NT2/D1 (cell line): Measurements from ENCODE around the gene GABBR2.

Experiments
- DNase-seq: peaks from one replicate; pipeline ENCODE4 v3.0.0-alpha.2; 2011; ENCODE audit warnings: low read depth, low spot score
- H3K27me3 ChIP-seq: 2 replicates; pipeline ENCODE4 v1.6.0; 2011; ENCODE audit warnings: mild to moderate bottlenecking; ENCODE audit not compliant: insufficient read length, insufficient read depth
- H3K36me3 ChIP-seq: 2 replicates; pipeline ENCODE4 v1.6.1; 2011; ENCODE audit warnings: mild to moderate bottlenecking, low read length, mixed read lengths; ENCODE audit not compliant: insufficient read depth, insufficient read length
- H3K4me1 ChIP-seq: 2 replicates; pipeline ENCODE4 v1.5.1; 2011; ENCODE audit not compliant: insufficient read depth, insufficient read length
- H3K4me3 ChIP-seq: 2 replicates; pipeline ENCODE4 v1.5.1; 2011; ENCODE audit warnings: low read depth; ENCODE audit not compliant: insufficient read length
- H3K9ac ChIP-seq: 2 replicates; pipeline ENCODE4 v1.6.0; 2011; ENCODE audit warnings: low read depth; ENCODE audit not compliant: insufficient read length
- H3K9me3 ChIP-seq: 2 replicates; pipeline ENCODE4 v1.5.1; 2011; ENCODE audit warnings: mild to moderate bottlenecking, low read length; ENCODE audit not compliant: insufficient read depth
- SUZ12 ChIP-seq: IDR thresholded peaks from 2 replicates; pipeline ENCODE4 v1.6.1; 2011; ENCODE audit not compliant: insufficient read length, insufficient read depth; ENCODE audit errors: extremely low read depth
- YY1 ChIP-seq: IDR thresholded peaks from 2 replicates; pipeline ENCODE4 v1.6.1; 2011; ENCODE audit not compliant: insufficient read length, insufficient read depth
- ZNF274 ChIP-seq: IDR thresholded peaks from 2 replicates; pipeline ENCODE4 v1.6.1; 2011; ENCODE audit warnings: mild to moderate bottlenecking, low read depth, low read length

GABBR2 gene

GRCh38 chr9:98396236-98396635, 312.5 kb downstream of the GABBR2 start:
- no peak overlapping the region for H3K4me3 ChIP-seq
- TF ChIP-seq SUZ12 (no peak), ZNF274 (no peak), YY1 (no peak)
- H3K4me1 ChIP-seq: no peaks in the 10 kb centered on the region
- H3K9me3 ChIP-seq: no peaks in the 10 kb centered on the region
- H3K27me3 ChIP-seq: no peaks in the 10 kb centered on the region
- no peaks in the 10 kb centered on the region for H3K36me3 ChIP-seq
- no peak overlapping the region for H3K9ac ChIP-seq
- DNase-seq: no peak

GRCh38 chr9:98391867-98392266, 316.9 kb downstream of the GABBR2 start:
- H3K36me3 ChIP-seq: no peaks in the 10 kb centered on the region
- H3K9ac ChIP-seq: no peak overlapping the region
- no peaks in the 10 kb centered on the region for H3K4me1 ChIP-seq
- TF ChIP-seq SUZ12 (no peak), ZNF274 (no peak), YY1 (no peak)
- H3K4me3 ChIP-seq: no peak overlapping the region
- no peaks in the 10 kb centered on the region for H3K27me3 ChIP-seq
- no peak for DNase-seq
- no peaks in the 10 kb centered on the region for H3K9me3 ChIP-seq

GRCh38 chr9:98391406-98391805, 317.3 kb downstream of the GABBR2 start:
- no peaks in the 10 kb centered on the region for H3K36me3 ChIP-seq
- H3K9me3 ChIP-seq: no peaks in the 10 kb centered on the region
- no peak overlapping the region for H3K4me3 ChIP-seq
- no peak for TF ChIP-seq YY1
- no peak for TF ChIP-seq SUZ12
- no peak for TF ChIP-seq ZNF274
- no peaks in the 10 kb centered on the region for H3K4me1 ChIP-seq
- H3K27me3 ChIP-seq: no peaks in the 10 kb centered on the region
- no peak overlapping the region for H3K9ac ChIP-seq
- no peak for DNase-seq

GRCh38 chr9:98385751-98386150, 323.0 kb downstream of the GABBR2 start:
- Histone ChIP-seq H3K4me3 (no peak overlapping the region), H3K4me1 (peaks cover 4% of the 10 kb centered on the region), H3K36me3 (no peaks in the 10 kb centered on the region), H3K9ac (no peak overlapping the region), H3K27me3 (no peaks in the 10 kb centered on the region), H3K9me3 (no peaks in the 10 kb centered on the region; the same call in 1 of the 2 replicates)
- TF ChIP-seq YY1: no peak
- no peak for DNase-seq

- no peaks in the 10 kb centered on the region for H3K27me3 ChIP-seq
- TF ChIP-seq ZNF274 (no peak), YY1 (no peak), SUZ12 (no peak)
- H3K4me3 ChIP-seq: no peak overlapping the region
- no peaks in the 10 kb centered on the region; the same call in 1 of the 2 replicates for H3K9me3 ChIP-seq
- no peak overlapping the region for H3K9ac ChIP-seq
- H3K36me3 ChIP-seq: no peaks in the 10 kb centered on the region
- peaks cover 11% of the 10 kb centered on the region for H3K4me1 ChIP-seq
- peak; percentile 15 for DNase-seq
Measured at GRCh38 chr9:98383758-98384157, 325.0 kb downstream of the GABBR2 start.

GRCh38 chr9:98381311-98382103, 327.2 kb downstream of the GABBR2 start:
- no peaks in the 10 kb centered on the region for H3K36me3 ChIP-seq
- H3K9ac ChIP-seq: no peak overlapping the region
- H3K4me1 ChIP-seq: peaks cover 11% of the 10 kb centered on the region
- H3K9me3 ChIP-seq: no peaks in the 10 kb centered on the region; the same call in 1 of the 2 replicates
- H3K27me3 ChIP-seq: no peaks in the 10 kb centered on the region
- no peak for DNase-seq
- H3K4me3 ChIP-seq: no peak overlapping the region
- TF ChIP-seq ZNF274 (no peak), YY1 (no peak), SUZ12 (no peak)

GRCh38 chr9:98380065-98380681, 328.6 kb downstream of the GABBR2 start:
- DNase-seq: peak; percentile 75
- peak overlapping the region; percentile 16 for H3K9ac ChIP-seq
- H3K27me3 ChIP-seq: no peaks in the 10 kb centered on the region
- H3K36me3 ChIP-seq: no peaks in the 10 kb centered on the region
- no peak overlapping the region for H3K4me3 ChIP-seq
- peaks cover 11% of the 10 kb centered on the region for H3K4me1 ChIP-seq
- no peaks in the 10 kb centered on the region; the same call in 1 of the 2 replicates for H3K9me3 ChIP-seq
- TF ChIP-seq SUZ12 (no peak), ZNF274 (no peak), YY1 (no peak)
